GM12892 (cell line): ENCODE data around the gene GRWD1.

Experiments
- POLR2A ChIP-seq: IDR thresholded peaks from 2 replicates; pipeline ENCODE4 v1.6.1; 2011; ENCODE audit warnings: low read depth, low read length, control low read depth
- POLR2AphosphoS5 ChIP-seq: IDR thresholded peaks from 2 replicates; pipeline ENCODE4 v1.6.1; 2011; ENCODE audit warnings: low read depth, low read length, control low read depth
- TAF1 ChIP-seq: IDR thresholded peaks from 2 replicates; pipeline ENCODE4 v1.6.1; 2011; ENCODE audit warnings: low read depth, mild to moderate bottlenecking, control low read depth, low read length, borderline replicate concordance

- no peak for TF ChIP-seq TAF1
- TF ChIP-seq POLR2A: no peak
- no peak for TF ChIP-seq POLR2AphosphoS5
Observed at GRCh38 chr19:48452289-48453190, 6.8 kb downstream of the GRWD1 start.
